ENCODE results near the gene ZNF282. TPM values are rescaled to one million over a fixed set of nuclear protein-coding genes. Genes with fewer than 3 reads are reported as not detected.

The ZNF282 gene
- total and polyA plus RNA-seq, 9 of the 15 experiments (the other 6 are each of a cell fraction or from before 2014, with no cell fraction given) = 0.76 to 58.6 (median 17.4) TPM

- TF ChIP-seq POLR3G (IDR thresholded peaks at IDR 0.05; ENCODE audit: extremely low read depth, insufficient read length, insufficient replicate concordance) (no peak), KDM5B (IDR thresholded peaks at IDR 0.05; ENCODE audit: insufficient replicate concordance, low read depth, low read length) (peak; percentile 52), ZNF668 (CRISPR knock-in tag; IDR thresholded peaks at IDR 0.05) (no peak), E2F6 (IDR thresholded peaks at IDR 0.05; ENCODE audit: borderline replicate concordance in 1 of 2, extremely low read depth in 1 of 2, insufficient read depth in 1 of 2, insufficient read length in 1 of 2, low read depth in 1 of 2, low read length in 1 of 2, poor library complexity in 1 of 2, severe bottlenecking in 1 of 2) (peak; percentile 90 to 93), ZNF740 (CRISPR knock-in tag; IDR thresholded peaks at IDR 0.05) (peak; percentile 48; the same call in 1 of the 2 replicates), ZNF740 (tag; IDR thresholded peaks at IDR 0.05) (0 out of 4 replicates have a peak, but pooled peaks of 1 of the 2 experiments have one; percentile 27), KDM2B (CRISPR knock-in tag; IDR thresholded peaks at IDR 0.05) (no peak), ARID2 (IDR thresholded peaks at IDR 0.05) (no peak), RFX1 (IDR thresholded peaks at IDR 0.05) (no peak), FOXJ2 (tag; IDR thresholded peaks at IDR 0.05) (no peak), ZNF695 (CRISPR knock-in tag; IDR thresholded peaks at IDR 0.05) (no peak), HEY1 (CRISPR knock-in tag; IDR thresholded peaks at IDR 0.05; ENCODE audit: borderline replicate concordance) (no peak), CAMTA2 (CRISPR knock-in tag; conservative IDR thresholded peaks at IDR 0.05) (no peak), NR2F6 (CRISPR knock-in tag; IDR thresholded peaks at IDR 0.05) (no peak), RREB1 (CRISPR knock-in tag; IDR thresholded peaks at IDR 0.05) (0 out of 2 replicates have a peak, but pooled peaks have one; percentile 63), C11orf30 (IDR thresholded peaks at IDR 0.05; ENCODE audit: low read depth) (no peak), ATF3 (IDR thresholded peaks at IDR 0.05) (no peak), ATF3 (CRISPR knock-in tag; conservative IDR thresholded peaks at IDR 0.05) (0 out of 2 replicates have a peak, but pooled peaks have one; percentile 17)
These were observed 66.7 kb downstream of the ZNF282 start, which contains the start of gene ZNF783 (continued) for GRCh38 chr7:149261829-149262617.
